AG04449 (cell line): ENCODE results near the gene CASS4.

ENCODE experiments used
- CTCF ChIA-PET: fragments of 350-600 bp; formaldehyde crosslinking; extraction: SDS; loops from one replicate; lab custom pipeline; 2021; ENCODE audit warnings: antibody characterized with exemption; lab: Yijun Ruan, JAX
- POLR2A ChIA-PET: fragments of 400-600, 350-600 bp; formaldehyde crosslinking; extraction: SDS; loops from one replicate; lab custom pipeline; 2020; ENCODE audit warnings: antibody characterized with exemption, inconsistent platforms; lab: Yijun Ruan, JAX
- DNase-seq: peaks from one replicate; pipeline ENCODE4 v3.0.0-alpha.2; 2010; ENCODE audit warnings: low read depth, low spot score
- H3K4me3 ChIP-seq: 2 replicates; pipeline ENCODE4 v1.5.1; 2011; ENCODE audit warnings: low read depth, mild to moderate bottlenecking, control low read depth, low read length
- TF ChIP-seq, protein P1 (sequence below): IDR thresholded peaks from one replicate; pipeline ENCODE4 v1.5.1; 2011; ENCODE audit warnings: mild to moderate bottlenecking, moderate library complexity, low read length, control low read depth, inconsistent platforms; ENCODE audit not compliant: insufficient read depth; ENCODE audit errors: missing control alignments

CASS4 gene

DNA sequence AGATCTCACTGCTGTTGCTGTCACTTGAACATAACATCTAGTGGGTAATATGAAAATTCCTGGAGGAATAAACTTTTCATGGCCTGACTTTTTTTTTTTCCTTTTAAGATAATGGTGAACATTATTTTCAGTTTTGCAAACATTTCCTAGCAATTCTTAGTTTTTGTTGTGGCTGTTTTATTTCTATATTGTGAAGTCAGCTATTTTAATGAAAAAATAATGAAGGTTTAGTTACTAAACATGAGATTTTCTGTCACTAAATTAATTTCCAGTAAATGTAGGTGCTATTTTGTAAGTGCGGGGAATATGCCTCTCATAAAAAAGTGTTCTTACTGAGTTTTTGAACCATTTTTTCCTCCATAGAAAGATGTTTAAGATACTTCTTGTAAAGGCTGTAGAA is 89.1 kb downstream of the CASS4 start:
- no peak overlapping the region for H3K4me3 ChIP-seq
- ChIA-PET POLR2A (no interaction called here), CTCF (interaction anchor here (1.1 kb wide), 1 partner anchor 35 kb away, joined by 3 read pairs; no protein-coding TSS in a partner anchor)
- DNase-seq, result no peak
- TF ChIP-seq, protein P1, sequence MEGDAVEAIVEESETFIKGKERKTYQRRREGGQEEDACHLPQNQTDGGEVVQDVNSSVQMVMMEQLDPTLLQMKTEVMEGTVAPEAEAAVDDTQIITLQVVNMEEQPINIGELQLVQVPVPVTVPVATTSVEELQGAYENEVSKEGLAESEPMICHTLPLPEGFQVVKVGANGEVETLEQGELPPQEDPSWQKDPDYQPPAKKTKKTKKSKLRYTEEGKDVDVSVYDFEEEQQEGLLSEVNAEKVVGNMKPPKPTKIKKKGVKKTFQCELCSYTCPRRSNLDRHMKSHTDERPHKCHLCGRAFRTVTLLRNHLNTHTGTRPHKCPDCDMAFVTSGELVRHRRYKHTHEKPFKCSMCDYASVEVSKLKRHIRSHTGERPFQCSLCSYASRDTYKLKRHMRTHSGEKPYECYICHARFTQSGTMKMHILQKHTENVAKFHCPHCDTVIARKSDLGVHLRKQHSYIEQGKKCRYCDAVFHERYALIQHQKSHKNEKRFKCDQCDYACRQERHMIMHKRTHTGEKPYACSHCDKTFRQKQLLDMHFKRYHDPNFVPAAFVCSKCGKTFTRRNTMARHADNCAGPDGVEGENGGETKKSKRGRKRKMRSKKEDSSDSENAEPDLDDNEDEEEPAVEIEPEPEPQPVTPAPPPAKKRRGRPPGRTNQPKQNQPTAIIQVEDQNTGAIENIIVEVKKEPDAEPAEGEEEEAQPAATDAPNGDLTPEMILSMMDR, result no peak

DNA sequence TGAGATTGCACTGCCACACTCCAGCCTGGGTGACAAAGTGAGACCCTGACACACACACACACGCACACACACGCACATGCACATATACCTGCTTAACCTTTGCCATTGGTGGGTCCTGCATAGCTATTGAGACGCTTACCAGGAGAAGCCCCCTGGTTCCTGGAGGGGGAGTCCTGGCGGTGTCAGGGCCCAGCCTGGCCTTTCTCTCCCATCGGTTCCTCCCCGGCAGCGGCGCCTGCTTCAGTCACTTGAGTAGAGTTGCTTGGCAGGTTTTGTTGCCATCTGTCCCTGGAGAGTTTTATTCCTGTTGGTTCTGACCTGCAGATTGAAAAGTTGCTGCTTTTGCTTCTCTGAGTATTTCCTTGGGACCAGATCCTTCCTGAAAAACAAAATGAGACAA is 91.9 kb downstream of the CASS4 start:
- no peak overlapping the region for H3K4me3 ChIP-seq
- ChIA-PET CTCF (interaction anchor here (0.8 to 1.7 kb wide), 4 partner anchors 10 to 104 kb away, joined by 3 to 5 read pairs (median 3); no protein-coding TSS in a partner anchor), POLR2A (no interaction called here)
- no peak for DNase-seq
- TF ChIP-seq, protein P1, result no peak

DNA sequence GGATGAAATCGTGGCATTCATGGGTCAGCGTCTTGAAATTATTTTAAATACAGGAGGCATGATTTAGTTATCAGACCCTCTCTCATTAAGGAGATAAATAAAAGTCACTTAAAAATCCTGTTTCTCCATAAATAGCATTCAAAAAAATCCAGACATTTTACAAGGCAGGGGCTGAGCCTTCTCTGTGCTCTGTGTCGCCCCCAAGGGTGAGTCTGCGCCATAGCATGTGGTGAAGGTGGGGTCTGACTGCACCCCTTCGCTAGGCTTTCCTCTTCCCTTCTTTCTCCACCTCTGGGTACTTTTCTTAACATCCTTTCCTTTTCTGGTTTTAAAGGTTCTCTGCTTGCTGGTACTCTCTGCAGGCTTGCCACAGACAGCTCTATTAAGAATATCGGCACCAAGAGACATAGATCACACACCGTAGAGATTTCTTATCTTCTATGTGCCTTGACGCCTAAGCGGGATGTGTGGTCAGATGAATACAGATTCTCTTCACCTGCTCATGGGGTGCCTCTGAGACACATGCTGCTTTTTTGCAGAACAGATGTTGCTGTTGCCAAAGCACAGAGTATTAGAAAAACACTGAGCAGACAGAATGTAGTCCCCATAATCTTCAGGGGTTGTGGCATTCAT is 92.4 kb downstream of the CASS4 start:
- CTCF ChIA-PET, result interaction anchor here (1.2 to 1.7 kb wide), 4 partner anchors 10 to 104 kb away, joined by 3 to 5 read pairs (median 4); no protein-coding TSS in a partner anchor
- POLR2A ChIA-PET, result no interaction called here
- no peak for DNase-seq
- TF ChIP-seq, protein P1, result peak; percentile 42
- no peak overlapping the region for H3K4me3 ChIP-seq

DNA sequence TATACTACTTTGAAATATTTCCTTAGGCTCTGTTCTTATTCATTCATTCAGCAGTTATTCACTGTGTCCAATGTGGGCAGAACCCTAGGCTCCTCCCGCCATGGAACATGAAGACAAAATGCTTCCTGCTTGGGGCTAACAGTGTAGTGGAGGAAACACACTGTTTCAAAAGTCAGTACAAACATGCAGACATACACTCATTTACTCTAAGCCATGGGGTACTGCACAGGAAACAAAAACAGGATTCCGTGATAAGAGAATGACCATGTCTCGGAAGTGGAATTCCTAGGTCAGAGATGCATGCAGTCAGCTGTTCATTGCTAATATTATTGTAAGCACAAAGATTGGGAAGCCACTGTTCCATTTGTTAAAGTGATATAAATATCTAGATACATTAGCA is 94.0 kb downstream of the CASS4 start:
- ChIA-PET CTCF (interaction anchor here (1.5 kb wide), 1 partner anchor 12 kb away, joined by 5 read pairs; no protein-coding TSS in a partner anchor), POLR2A (no interaction called here)
- no peak for DNase-seq
- TF ChIP-seq, protein P1, result no peak
- no peak overlapping the region for H3K4me3 ChIP-seq
